Cortex of kidney (tissue), 1 donor: Measurements from ENCODE around the gene TMEM59L.

Source experiments
- DNase-seq: peaks from one replicate; lab custom pipeline; 2025; lab: John Stamatoyannopoulos, UW

TMEM59L gene

DNA sequence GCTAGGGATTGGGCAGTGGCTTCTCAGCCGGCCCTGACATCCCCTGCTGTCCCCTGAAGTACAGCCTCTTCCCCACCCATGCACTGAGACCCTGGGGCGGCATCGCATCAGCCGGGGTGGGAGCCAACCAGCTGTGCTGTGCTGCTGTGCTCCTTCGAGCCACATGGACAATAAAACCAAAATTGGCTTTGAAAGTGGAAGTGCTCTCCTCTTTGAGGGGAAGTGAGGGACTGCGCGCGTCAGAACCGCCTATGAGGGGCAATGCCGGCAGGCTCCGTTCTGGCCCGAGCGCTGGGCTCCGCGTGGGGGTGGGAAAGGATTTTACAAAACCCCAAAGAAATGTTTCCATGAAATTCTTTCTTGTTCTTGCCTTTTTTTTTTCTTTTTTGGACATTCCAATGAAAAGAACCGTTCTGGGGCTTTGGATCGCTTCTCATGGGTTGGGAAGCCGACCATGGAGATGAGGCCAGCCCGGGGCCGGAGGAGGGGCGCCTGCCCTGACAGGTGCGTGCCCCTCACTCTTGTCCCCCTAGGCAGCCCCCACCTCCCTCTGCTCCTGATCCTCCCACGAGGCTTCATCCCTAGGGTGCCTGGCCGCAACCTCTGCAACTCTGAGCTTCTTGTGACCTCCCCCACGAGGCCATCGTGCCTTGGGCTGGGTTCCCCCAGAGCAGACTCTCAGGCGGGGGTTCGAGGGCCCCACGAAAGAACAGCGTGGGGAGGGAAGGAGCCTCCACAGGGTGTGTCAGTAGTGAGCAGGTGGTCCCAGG, 46.8 kb downstream of the TMEM59L start:
- no peak for DNase-seq

DNA sequence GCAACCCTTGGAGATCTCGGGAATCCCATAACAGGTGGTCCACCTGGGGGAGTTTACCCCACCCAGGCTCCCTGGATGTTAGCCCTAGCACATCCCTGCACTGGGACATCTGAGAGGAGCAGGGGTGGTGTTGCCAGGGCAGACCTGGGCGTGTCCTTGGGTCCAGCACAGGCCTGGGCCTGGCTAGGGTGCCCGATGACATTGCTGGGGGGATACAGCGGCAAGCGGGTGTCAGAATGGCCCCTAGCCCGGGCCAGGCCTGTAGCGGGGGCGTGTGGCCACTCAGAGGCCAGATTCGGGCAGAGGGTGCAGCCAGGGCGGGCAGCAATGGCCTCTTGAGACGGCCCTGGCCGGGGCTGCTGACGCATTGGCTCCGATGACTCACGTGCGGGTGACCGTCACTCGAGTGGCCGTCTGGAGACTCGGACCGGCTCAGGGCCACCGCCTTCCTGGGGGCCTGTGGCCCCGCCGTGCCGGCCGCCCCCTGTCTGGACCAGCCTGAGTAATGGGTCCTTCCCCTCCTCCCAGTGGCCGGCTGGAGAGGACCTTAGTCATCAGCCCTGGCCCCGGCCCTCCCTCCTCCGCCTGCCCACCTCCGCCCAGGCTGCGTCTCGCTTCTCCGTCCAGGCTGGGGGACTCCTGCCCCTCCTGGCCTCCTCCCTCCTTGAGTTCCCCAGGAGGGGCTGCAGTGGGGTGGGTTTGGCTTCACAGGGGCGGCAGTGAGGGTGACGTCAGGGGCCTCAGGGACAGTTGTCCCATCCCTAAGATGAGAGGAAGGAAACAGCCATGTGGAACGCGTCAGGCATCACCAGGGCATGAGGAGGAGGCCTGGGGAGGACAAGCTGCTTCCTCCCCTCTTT, 47.6 kb downstream of the TMEM59L start:
- DNase-seq: no peak

DNA sequence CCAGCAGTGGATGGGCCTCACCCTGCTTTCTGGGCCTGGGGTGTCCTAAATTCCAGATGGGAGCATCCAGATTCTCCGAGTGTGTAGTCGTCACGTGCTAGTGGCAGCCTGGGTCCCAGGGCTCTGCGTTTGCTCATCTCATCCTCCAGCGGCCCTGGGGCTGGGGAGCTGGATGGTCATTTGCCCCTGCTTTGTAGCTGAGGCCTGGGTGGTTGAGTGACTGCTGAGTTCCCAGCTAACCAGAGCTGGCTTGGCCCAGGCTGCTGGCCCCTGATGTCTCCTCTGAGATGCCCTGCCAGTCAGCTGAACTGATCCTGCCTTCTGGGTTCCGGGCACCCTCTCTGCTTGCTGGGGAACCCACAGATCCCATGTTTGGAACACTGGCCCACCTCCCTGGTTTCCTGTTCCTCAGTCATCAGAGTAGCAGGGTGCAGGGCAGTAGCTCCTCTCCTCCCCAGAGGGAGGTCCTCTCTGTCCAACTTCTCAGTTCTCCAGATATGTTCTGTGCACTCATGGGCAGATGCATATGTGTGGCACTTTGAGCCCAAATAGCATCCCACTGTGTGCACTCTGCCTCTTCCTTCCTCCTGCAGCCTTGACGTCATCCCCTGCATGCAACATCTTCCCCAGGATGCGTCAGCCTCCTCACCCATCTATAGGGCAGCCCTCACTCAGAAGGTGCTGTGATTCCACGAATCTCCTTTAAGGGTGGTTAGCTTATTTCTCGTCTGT, 48.4 kb downstream of the TMEM59L start:
- no peak for DNase-seq

DNA sequence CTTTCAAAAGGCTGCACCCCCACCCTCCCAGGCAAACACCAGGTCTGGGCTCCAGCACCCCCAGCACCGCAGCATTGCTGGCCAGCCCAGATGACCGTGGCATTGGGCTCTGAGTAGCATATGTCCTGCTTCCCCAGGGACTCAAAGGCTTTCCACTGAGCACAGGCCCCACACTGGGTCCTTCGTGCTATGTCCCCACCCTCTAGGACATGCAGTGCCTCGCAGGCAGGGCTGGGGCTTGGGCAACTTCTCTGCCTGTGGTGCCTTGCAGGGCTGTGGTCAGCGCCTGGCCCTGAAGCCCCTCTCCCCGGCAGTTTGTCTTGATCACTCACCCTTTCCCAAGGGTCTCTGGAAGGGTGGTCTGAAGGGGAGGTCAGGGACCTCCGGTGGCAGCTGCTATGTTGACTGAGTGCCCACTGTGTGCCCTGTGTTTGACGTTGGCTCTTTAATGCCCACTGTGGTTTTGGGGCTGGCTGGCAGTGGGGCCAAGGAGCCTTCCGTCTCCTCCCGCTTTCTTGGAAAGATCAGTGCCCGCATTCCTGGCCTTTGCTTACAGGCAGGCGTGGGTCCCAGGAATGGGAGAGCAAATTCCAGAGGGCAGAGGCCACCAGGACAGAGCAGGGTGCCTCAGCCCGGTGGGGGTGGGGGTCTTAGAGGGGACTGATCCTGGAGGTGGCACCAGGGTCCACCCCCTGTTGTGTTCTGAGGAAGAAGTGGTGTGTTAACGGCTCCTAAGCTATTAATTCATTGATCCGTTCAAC, 50.5 kb downstream of the TMEM59L start:
- DNase-seq: no peak

DNA sequence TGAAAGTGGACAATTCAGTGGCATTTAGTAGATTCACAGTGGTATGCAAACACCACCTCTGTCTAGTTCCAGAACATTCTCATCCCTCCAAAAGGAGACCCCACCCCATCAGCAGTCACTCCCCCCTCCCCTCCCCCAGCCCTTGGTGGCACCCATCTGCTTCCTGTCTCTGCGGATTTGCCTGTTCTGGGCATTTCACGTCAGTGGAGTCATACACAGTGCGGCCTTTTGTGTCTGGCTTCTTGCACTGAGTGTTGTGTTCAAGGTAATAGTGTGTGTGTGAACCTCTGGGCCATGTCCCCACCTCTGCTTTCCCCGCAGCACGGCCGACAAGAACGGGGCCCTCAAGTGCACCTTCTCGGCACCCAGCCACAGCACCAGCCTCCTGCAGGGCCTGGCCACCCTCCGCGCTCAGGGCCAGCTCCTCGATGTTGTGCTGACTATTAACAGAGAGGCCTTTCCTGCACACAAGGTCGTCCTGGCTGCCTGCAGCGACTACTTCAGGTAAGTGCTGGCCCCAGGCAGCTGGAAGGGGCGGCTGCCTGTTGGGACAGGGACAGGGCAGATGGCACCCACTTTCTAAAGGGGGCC, 51.4 kb downstream of the TMEM59L start:
- DNase-seq: no peak

DNA sequence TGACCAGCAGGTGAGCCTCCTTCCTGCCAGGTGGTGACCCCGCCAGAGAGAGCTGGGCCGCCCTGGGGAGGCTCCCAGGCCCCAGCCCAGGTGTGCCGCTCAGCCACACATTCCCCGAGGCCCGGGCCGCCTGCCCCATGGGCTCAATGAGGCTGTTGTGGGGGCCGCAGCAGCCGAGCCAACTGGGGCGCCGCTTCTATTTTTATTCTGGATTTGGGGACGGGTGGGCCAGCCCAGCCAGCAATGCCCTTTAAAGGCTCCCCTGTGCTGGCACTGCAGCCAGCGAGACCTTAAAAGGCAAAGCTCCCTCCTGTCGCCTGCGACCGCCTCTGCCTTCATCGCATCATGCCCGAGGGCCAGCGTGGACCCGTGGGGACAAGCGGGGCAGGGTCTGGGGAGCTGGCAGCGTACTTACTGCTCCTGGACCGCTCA, 53.1 kb downstream of the TMEM59L start:
- DNase-seq: no peak

DNA sequence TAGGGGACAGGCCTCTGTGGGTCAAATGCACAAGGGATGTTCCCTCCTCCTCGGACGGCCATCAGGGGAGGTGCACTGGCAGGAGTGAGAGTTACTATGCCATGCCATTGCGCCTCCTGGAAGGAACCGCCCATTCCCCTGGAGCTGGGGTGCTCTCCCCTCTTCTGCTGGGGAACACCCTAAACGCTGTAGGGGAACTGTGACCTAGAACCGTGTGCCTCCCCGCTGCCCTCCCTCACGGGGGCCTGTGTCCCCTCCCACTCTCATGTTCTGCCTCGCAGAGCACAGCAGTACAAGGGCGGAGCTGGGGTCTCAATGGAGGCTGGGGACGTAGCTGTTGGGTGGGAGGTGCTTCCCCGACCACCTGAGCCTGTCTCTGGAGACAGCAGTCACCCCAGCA, 53.6 kb downstream of the TMEM59L start:
- no peak for DNase-seq

DNA sequence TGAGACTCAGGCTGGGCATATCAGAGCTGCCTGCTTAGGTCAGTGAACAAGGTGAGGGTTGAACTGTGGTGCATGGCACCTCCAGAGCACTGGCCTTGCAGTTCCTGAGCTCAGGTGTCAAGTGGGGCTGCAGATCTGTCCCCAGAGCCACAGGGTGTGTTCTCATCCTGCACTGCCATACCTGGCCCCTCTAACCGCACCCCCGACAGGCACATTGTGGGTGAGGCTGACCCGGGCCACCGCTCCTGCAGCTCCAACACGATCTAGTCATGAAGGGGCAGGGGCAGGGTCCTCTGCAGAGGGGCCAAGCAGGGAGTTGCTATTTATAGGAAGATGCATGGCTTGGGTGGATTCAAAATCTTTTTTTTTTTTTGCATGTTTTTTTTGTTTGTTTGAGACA, 54.1 kb downstream of the TMEM59L start:
- DNase-seq: no peak

DNA sequence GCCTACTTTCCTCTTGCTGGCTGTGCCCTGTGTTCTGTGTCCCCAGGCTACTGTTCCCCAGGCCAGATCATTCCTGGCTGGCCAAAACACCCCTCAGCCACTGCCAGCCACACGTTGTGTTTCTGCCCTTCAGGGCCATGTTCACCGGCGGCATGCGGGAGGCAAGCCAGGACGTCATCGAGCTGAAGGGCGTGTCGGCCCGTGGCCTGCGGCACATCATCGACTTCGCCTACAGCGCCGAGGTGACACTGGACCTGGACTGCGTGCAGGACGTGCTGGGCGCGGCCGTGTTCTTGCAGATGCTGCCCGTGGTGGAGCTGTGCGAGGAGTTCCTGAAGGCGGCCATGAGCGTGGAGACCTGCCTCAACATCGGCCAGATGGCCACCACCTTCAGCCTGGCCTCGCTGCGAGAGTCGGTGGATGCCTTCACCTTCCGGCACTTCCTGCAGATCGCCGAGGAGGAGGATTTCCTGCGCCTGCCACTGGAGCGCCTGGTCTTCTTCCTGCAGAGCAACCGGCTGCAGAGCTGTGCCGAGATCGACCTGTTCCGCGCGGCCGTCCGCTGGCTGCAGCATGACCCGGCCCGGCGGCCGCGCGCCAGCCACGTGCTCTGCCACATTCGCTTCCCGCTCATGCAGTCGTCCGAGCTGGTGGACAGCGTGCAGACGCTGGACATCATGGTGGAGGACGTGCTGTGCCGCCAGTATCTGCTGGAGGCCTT, 55.0 kb downstream of the TMEM59L start:
- no peak for DNase-seq

DNA sequence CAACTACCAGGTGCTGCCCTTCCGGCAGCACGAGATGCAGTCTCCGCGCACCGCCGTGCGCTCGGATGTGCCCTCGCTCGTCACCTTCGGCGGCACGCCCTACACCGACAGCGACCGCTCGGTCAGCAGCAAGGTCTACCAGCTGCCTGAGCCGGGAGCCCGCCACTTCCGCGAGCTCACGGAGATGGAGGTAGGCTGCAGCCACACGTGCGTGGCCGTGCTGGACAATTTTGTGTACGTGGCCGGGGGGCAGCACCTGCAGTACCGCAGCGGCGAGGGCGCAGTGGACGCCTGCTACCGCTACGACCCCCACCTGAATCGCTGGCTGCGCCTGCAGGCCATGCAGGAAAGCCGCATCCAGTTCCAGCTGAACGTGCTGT, 55.6 kb downstream of the TMEM59L start:
- no peak for DNase-seq

DNA sequence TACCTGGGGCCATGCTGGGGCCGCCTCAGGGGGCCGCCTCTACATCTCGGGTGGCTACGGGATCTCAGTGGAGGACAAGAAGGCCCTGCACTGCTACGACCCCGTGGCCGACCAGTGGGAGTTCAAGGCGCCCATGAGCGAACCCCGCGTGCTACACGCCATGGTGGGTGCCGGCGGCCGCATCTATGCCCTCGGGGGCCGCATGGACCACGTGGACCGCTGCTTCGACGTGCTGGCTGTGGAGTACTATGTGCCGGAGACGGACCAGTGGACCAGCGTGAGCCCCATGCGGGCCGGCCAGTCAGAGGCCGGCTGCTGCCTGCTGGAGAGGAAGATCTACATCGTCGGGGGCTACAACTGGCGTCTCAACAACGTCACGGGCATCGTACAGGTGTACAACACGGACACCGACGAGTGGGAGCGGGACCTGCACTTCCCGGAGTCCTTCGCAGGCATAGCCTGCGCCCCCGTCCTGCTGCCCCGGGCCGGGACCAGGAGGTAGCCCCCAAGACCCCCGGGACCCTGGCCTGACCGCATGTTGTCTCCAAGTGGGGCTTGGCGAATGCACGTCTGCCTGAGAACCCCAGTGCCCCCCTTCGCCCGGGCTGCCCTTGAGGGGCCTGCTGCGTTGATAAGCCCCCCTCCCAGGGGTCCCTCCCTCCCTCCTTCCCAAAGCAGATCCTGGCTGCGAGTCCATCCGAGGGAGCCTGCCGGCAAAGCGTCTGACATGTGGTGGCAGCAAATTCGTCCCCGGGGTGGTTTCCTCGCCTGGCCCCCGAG, 56.3 kb downstream of the TMEM59L start:
- no peak for DNase-seq

DNA sequence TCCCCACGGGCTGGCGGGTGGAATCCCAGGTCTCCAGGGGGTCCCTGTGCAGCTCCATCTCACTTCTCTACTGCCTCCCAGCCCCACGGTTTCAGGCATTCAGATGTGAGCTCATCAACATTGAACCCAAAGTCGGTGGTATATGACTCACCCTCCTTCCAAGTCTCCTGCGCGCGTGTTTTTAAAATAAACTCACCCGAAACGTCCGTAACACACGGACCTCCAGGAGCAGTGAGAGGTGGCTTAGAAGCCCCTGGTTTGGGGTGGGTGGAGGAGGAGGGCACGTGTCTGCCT, 56.8 kb downstream of the TMEM59L start:
- no peak for DNase-seq

DNA sequence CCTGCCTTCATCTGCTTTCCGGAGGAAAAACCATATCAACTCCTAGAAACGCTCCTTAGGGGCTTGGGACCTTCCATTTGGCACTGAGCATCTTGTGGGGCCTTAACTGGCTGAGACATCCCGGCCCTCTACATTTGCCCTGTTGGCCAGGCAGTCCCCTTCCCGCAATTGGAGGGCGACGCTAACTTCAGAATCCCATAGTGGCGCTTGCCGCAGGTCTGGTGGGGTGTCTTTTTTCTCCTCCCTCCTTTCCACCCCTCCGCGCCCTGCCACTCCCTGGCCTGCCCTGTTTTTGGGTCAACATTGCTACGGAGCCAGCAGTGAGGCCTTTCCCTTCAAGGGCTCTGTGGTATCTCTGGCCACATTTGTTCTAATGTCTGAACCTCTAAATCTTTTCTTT, 57.2 kb downstream of the TMEM59L start:
- no peak for DNase-seq

DNA sequence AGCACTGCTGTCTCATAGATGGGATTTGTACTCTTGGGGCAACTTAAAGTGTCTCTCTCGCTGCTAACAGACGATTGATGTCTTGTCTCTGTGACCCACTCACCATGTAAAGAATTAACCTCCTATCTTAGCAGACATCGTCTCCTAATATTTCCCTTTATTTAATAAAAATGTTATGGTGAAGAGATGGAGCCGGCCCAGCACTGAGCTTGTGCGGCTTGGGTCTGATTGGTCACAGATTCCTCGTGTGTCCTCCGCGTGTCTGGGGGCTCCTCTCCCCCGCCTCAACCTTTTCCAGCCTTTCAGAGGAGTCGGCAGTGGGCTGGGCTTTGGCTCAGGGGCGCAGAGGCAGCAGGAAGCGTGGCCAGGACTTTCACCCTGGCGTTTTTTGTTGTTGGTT, 57.6 kb downstream of the TMEM59L start:
- no peak for DNase-seq
